PC-3 (cell line): ENCODE data around the gene PCNT. TPM values are rescaled to one million over a fixed set of nuclear protein-coding genes. Genes with fewer than 3 reads are reported as not detected.

Experiments used
- ATAC-seq: fragments of 200-7000 bp; cut with Tn5 transposase; 2 replicates; pipeline ENCODE4 v1.9.1; 2020; ENCODE audit warnings: mild to moderate bottlenecking, moderate library complexity
- BruUV-seq: library from RNA; stranded (reverse); fragments of 400-500 nt; replicated peaks from 2 replicates; lab custom pipeline; 2021; lab: Mats Ljungman, UMichigan
- CTCF ChIA-PET: fragments of 300-600 bp; sonication (Branson Sonifier 250); formaldehyde crosslinking; loops from one replicate; lab custom pipeline; 2022; ENCODE audit warnings: antibody characterized with exemption; lab: Charles Lee
- POLR2A ChIA-PET: fragments of 300-600 bp; sonication (Branson Sonifier 250); formaldehyde crosslinking; loops from one replicate; lab custom pipeline; 2022; ENCODE audit warnings: antibody characterized with exemption; ENCODE audit not compliant: unreplicated experiment; lab: Charles Lee
- DNase-seq: peaks from one replicate; pipeline ENCODE4 v3.0.0-alpha.2; 2015
- H2AFZ ChIP-seq: fragments of 300-600 bp; sonication (generic); 2 replicates; pipeline ENCODE4 v1.6.0; 2016; ENCODE audit warnings: antibody characterized with exemption, low read length
- H3F3A ChIP-seq: fragments of 300-600 bp; sonication (generic); one replicate; pipeline ENCODE4 v1.6.0; 2017; ENCODE audit warnings: antibody characterized with exemption, low read length, control low read depth, mild to moderate bottlenecking; ENCODE audit not compliant: unreplicated experiment
- H3K27ac ChIP-seq: fragments of 300-600 bp; sonication (generic); 2 replicates; pipeline ENCODE4 v1.5.1; 2016; ENCODE audit warnings: mild to moderate bottlenecking, low read length
- H3K27me3 ChIP-seq: fragments of 300-600 bp; sonication (generic); 2 replicates; pipeline ENCODE4 v1.6.1; 2016; ENCODE audit warnings: low read length, mixed read lengths
- H3K36me3 ChIP-seq: fragments of 300-600 bp; sonication (generic); 2 replicates; pipeline ENCODE4 v1.6.1; 2016; ENCODE audit warnings: low read depth, mixed run types, low read length, mixed read lengths
- H3K4me1 ChIP-seq: fragments of 300-600 bp; sonication (generic); 2 replicates; pipeline ENCODE4 v1.5.1; 2016; ENCODE audit warnings: low read length; ENCODE audit not compliant: insufficient read depth
- H3K4me2 ChIP-seq: fragments of 300-600 bp; sonication (generic); 2 replicates; pipeline ENCODE4 v1.6.0; 2016; ENCODE audit warnings: low read length
- H3K4me3 ChIP-seq: fragments of 300-600 bp; sonication (generic); 2 replicates; pipeline ENCODE4 v1.5.1; 2016; ENCODE audit warnings: mild to moderate bottlenecking, low read length, mixed read lengths
- H3K79me2 ChIP-seq: fragments of 300-600 bp; sonication (generic); 2 replicates; pipeline ENCODE4 v1.6.1; 2017; ENCODE audit warnings: low read length, mixed read lengths
- H3K9ac ChIP-seq: fragments of 300-600 bp; sonication (generic); 2 replicates; pipeline ENCODE4 v1.6.0; 2016; ENCODE audit warnings: mild to moderate bottlenecking, low read length
- H3K9me2 ChIP-seq: fragments of 300-600 bp; sonication (generic); replicated peaks from 2 replicates; pipeline ENCODE4 v1.6.1; 2016; ENCODE audit warnings: mixed run types, low read length, mixed read lengths
- H3K9me3 ChIP-seq: fragments of 300-600 bp; sonication (generic); 2 replicates; pipeline ENCODE4 v1.6.1; 2016; ENCODE audit warnings: low read length, mixed read lengths
- H4K20me1 ChIP-seq: fragments of 300-600 bp; sonication (generic); 2 replicates; pipeline ENCODE4 v1.6.1; 2016; ENCODE audit warnings: low read length, mixed read lengths
- CTCF ChIP-seq: fragments of 300-600 bp; sonication (generic); conservative IDR thresholded peaks from 2 replicates; pipeline ENCODE4 v1.5.1; 2017; ENCODE audit warnings: antibody characterized with exemption, low read depth, mild to moderate bottlenecking, low read length
- EZH2 ChIP-seq: fragments of 300-600 bp; sonication (generic); IDR thresholded peaks from one replicate; pipeline ENCODE4 v1.6.1; 2017; ENCODE audit warnings: antibody characterized with exemption, mild to moderate bottlenecking, low read length; ENCODE audit not compliant: unreplicated experiment
- EZH2phosphoT487 ChIP-seq: fragments of 300-600 bp; sonication (generic); IDR thresholded peaks from 2 replicates; pipeline ENCODE4 v1.6.1; 2018; ENCODE audit warnings: mild to moderate bottlenecking, antibody characterized with exemption, low read length, borderline replicate concordance
- intact Hi-C: fragments of 100-400 bp; cut with micrococcal nuclease; formaldehyde crosslinking; loops from 2 replicates; pipeline ENCODE4 v1.9.0; 2023
- total RNA-seq: library from RNA; depleted of rRNA; stranded (reverse); fragments of >200 nt; gene quantifications from 2 replicates; pipeline ENCODE4 v1.2.3, GENCODE V29; 2014

The PCNT gene
- total RNA-seq, 1 experiment from 2014 or later, result 51.4 TPM

- Histone ChIP-seq H3K36me3 (peaks cover 9% of the 10 kb centered on the region), H3F3A (no peaks in the 10 kb centered on the region), H3K27me3 (no peaks in the 10 kb centered on the region), H3K79me2 (0 out of 2 replicates have a peak, but pooled peaks cover 2% of the 10 kb centered on the region), H3K27ac (no peak overlapping the region), H3K4me1 (no peaks in the 10 kb centered on the region), H4K20me1 (no peaks in the 10 kb centered on the region), H3K4me3 (no peak overlapping the region), H3K9ac (no peak overlapping the region), H2AFZ (no peak overlapping the region), H3K4me2 (no peak overlapping the region), H3K9me2 (no peaks in the 10 kb centered on the region), H3K9me3 (no peaks in the 10 kb centered on the region)
- intact Hi-C loops, result no loop called here
- TF ChIP-seq CTCF, result no peak
- no peak for TF ChIP-seq EZH2
- no peak for TF ChIP-seq EZH2phosphoT487
- BruUV-seq, result no TSS peak
- ChIA-PET CTCF (no interaction called here), POLR2A (no interaction called here)
- ATAC-seq, result peak; percentile 49
- no peak for DNase-seq
These were observed 29.2 kb upstream of the PCNT start for GRCh38 chr21:46294647-46295176.

GRCh38 chr21:46295177-46295770, 28.7 kb upstream of the PCNT start:
- no peak overlapping the region for H3K4me2 ChIP-seq
- ChIA-PET POLR2A (no interaction called here), CTCF (no interaction called here)
- H3K9me3 ChIP-seq, result no peaks in the 10 kb centered on the region
- no peak for DNase-seq
- no peak for TF ChIP-seq CTCF
- TF ChIP-seq EZH2phosphoT487, result no peak
- no peak for TF ChIP-seq EZH2
- H3K36me3 ChIP-seq, result peaks cover 9% of the 10 kb centered on the region
- peak; percentile 31; the same call in 1 of the 2 replicates for ATAC-seq
- no peak overlapping the region for H3K27ac ChIP-seq
- BruUV-seq, result no TSS peak
- no peak overlapping the region for H2AFZ ChIP-seq
- no peaks in the 10 kb centered on the region for H3K9me2 ChIP-seq
- H3F3A ChIP-seq, result no peaks in the 10 kb centered on the region
- no peaks in the 10 kb centered on the region for H3K4me1 ChIP-seq
- no peaks in the 10 kb centered on the region for H3K79me2 ChIP-seq
- intact Hi-C loops, result no loop called here
- no peak overlapping the region for H3K9ac ChIP-seq
- no peaks in the 10 kb centered on the region for H3K27me3 ChIP-seq
- no peaks in the 10 kb centered on the region for H4K20me1 ChIP-seq
- H3K4me3 ChIP-seq, result no peak overlapping the region
